ENCODE measurements around the gene PRSS27.

The PRSS27 gene

DNA sequence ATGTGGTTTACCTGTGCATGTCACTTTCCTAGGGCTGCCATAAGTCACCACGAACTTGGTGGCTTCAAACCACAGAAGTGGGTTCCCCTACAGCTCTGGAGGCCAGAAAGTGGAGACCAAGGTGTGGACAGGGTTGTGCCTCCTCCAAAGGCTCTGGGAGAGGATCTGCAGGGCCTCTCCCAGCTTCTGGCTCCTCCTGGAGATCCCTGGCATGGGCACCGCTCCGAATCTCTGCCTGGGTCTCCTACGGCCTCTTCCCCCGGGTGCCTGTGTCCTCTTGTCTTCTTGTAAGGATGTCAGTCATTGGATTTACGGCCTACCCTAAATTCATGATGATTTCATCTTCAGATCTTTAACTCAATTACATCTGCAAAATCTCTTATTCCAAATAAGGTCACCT lies 29.9 kb upstream of the PRSS27 start:
- no peak for DNase-seq

DNA sequence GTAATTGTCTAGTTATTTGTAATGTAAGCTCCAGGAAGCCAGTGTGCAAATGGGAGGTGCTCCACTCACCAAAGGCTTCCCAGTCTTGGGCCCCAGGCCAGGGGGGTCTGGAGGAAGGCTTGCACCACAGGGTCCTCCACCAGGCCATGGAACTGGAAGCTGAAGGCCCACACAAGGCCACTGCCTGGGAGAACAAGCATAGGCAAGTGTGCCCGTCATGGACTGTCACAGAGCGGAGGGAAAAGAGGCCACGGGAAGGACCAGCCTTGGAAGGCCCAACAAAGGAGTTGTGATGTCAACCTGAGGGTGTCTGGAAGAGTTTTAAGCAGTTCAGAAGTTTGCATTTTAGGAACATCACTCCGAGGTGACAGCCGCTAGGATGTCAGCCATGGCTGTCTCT lies 29.5 kb upstream of the PRSS27 start:
- no peak for DNase-seq

DNA sequence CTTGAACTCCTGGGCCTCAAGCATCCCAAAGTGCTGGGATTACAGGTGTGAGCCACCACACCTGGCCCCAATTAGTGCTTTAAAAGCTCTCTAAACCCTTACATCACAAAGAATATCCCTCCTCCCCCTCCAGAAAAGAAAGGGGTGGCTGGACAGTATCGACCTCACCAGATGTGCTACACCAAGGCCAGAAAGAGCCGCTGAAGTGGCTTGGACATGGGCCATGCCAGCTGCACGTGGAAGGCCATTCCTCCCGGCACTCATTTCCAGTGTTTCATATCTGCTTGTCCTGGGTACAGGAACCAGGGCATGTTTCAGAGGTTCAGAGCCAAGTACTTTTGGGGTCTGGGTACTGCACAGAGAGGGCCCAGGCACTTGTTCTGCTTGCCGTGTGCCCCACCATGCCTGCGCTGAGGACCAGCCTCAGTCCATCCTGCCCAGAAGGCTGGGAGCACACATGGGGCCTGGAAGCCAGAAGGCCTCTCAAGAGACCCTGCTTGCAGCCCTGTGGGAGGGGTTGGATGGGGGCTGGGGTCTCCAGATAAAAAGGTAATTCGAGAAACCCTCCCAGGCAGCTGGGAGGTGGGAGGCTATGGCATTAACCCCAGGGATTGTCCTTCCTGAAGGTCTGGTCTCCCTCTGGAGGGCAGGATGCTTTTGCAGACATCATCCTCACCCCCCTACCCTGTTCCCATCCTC lies 28.9 kb upstream of the PRSS27 start:
- no peak for DNase-seq

DNA sequence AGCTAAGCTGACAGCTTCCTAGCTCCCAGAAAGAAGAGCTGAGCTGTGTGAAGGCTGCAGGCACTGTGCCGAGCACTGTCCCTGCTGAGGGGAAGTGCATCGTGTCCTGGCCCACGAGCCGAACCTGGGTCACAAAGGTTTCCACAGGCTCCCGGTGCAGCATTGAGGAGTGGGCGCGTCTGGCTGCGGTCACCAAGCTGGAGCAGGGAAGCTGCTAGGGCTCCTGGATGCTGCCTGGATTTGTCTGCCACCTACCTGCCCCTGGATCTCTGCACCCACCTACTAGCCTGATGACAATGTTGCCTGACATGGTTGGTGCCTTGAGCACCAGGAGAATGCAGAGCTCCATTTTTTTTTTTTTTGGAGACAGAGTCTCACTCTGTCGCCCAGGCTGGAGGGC lies 25.9 kb upstream of the PRSS27 start:
- no peak for DNase-seq

DNA sequence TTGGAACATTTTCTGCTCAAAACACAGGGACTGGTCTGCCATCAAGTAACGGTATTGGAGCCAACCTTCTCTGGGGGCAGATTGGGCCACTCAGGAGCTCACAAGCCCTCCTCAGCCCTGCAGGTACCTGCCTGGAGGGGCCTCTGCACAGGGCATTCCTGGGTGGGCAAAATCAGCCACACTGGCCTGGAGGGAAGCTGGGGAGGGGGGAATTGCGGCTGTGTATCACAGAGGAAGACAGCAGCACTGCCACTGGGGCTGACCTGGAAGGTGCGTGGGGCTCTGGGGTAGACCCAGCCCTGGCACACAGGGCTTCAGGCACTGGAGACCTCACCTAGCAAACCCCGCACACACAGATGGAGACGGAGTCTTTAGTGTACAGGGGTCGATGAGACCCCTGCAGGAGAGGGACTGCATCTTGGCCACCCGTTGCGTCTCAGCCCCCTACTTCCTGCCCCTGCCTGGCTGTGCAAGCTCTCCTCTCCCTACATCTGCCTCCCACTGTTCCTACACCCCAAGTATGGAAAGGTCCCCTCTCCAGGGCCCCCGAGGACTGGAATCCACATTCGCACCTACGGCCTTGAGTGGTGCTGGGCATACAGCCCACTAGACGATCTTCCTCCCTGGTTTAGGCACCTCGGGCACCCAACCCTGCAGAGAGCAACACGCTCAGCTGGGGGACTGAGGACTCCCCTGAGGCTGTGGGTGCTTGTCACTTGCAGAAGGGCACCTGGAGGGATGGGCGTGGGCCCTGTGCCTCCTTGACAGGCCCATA lies 25.3 kb upstream of the PRSS27 start:
- no peak for DNase-seq

DNA sequence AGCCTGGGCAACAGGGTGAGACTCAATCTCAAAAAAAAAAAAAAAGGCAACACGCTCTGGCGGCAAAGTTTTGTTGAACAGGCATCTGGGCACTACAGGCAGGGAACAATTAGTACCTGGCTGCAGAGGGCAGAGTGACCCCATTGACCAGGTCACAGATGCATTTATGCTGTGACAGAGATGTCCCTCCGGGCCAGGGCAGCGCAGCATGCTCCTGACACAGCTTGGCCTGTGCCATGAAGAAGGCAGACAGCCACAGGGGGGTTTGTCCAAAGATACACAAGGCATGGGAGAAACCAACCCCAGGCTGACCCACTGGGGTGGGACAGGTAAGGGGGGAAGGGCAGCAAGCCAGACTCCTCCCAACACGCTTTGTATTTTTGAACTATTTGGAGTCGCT lies 24.7 kb upstream of the PRSS27 start:
- DNase-seq = no peak

DNA sequence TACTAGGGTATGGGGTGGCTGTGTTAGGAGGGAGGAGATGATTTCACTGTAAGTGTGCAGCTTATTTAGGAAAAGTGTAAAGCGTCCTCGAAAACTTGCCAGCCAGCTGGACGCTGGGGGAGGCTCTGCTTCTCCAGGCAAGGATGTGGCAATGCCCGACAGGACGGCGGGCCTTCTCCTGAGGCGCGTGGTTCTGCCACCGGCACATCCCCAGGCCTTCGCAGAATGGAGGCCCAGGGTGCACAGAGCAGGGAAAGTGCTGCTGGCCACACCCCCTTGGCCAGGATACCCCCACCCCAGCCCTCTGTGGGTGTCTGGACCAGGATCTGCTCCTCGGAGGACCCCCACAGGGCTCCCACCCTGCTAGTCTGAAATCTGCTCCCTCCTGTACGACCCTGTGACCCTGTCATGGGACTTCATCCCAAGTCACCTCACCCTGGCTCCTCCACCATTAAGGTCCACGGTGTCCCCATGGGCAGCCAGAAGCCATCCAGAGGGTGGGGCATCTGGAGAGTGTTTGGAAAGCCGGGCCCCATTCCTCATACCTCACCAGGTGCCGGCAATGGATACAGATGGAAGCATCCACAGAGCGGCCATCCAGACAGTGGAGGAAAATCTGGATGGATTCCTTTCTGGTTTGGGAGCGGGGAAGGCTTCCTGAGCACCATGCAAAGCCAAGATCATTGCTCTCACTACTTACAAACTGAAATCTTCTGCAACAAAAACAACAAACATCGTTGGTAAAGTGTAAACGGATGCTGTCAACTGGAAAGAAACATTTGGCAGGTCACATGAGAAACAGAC lies 23.2 kb upstream of the PRSS27 start:
- DNase-seq = no peak

DNA sequence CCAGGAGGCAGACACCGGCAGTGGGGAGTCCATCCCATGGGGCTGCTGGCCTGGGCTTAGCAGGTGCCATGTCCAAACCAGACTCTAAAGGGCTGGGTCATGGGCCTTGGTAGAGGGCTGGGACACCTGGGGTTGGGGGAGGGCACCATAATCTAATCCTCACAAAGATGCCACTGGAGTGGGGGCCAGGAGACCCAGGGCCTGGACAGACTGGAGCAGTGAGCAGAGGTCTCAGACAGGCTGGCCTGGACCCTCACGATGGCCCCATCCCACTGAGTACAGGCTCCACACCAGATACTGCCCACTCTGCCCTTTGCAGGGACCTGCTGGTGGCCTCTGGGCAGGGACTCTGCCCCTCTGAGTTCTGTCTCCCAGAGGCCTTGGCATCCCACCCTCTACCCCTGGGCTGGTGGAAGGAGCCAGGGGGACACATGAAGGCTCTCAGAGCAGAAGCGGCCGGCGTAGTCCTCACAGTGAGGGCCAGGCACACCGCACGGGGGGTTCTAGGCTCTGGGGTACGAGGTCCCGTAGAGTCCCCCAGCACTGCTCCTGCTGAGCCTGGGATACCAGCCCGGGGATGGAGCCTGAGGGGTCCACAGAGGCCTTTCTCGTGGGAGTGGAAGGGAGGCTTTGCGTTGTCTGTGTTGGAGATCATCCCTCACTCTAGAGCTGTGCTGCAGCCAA lies 22.4 kb upstream of the PRSS27 start:
- no peak for DNase-seq

DNA sequence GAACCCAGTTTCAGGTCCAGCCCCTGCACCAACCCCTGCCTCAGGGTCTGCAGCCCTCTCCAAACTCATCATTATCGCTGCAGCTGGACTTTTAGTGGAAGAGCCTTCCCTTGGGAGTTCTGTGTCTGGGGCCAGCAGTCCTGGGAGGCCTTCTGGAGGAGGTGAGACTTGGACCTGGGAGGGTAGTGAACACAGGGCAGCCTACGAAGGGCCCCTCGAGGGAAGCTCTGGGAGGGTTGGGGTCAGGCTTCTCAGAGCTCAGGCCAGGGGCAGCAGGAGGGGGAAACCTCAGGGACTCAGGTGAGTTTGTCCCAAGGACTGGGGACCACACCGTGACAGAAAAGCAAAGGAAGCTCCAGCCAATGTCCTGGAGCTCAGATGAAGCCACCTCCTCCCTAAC lies 21.1 kb upstream of the PRSS27 start:
- DNase-seq = no peak

DNA sequence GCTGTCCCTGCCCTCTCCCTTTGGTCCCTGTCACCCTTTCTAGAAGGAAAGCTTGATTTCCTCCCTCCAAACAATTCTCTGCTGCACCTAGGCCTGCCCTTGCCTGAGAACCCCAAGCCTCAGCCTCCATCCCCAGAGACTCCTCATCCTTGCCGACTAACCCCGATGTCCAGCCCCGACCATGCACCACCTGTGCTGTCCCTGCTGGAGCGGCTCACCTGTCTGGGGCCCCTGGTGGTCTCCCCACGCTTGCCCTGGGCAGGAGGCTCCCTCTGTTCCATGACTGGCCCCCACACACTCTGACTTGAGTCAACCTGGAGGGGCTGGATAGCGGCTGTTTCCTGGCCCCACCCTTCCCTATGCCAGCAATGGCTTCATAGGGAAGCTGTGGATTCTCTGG lies 20.5 kb upstream of the PRSS27 start:
- DNase-seq = no peak

DNA sequence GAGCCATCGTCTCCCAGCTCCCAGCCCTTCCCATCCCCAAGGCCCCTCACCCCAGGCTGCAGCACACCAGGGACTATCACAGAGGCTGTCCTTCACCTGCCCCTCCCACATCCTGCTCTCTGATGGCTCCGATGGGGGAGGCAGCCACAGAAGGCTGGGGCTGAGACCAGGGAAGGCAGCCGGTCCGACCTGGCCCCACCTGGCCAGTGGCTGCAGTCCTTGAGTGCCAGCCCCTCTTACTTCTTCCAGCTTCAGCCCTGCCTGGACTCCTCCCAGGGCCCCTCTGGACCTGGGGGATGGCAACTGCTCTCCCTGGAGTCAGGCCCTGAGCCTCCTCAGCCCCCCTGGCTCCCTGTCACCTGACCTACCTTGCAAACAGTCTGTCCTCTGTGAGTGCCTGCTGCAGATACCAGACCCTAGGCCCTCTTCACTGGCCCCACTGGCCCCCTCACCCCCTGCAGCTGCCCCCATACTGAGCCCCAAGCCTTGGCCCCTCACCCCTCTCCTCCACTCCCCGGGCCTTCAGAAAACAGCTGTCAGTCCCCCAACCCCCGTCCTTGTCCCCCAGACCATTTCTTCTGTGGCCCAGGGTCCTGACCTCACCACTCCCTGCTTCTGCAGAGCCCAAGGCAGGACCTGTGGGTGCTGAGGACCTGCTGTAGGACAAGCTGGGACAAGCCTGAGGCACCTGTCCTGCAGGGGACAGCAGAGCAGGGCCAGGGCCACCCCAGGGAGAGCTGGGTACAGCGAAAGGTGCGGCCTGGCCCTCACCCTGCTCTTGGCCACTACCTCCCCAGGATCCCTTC lies 19.8 kb upstream of the PRSS27 start:
- no peak for DNase-seq

DNA sequence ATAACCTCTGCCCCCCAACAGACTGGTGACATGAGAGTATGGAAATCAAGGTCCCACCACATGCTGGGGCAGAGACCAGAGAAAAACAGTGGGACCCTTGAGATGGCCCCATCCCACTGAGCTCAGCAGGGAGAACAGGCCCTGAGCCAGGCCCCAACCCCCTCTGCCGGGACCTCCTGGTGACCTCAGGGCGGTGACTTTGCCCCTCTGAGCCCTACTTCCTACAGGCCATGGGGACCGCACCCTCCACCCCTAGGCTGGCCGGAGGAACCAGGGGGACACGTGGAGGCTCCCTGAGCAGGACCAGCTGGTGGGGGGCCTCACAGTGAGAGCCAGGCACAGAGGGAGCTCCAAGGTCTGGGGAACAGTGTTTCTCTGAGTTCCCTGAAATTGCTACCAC lies 18.6 kb upstream of the PRSS27 start:
- no peak for DNase-seq

DNA sequence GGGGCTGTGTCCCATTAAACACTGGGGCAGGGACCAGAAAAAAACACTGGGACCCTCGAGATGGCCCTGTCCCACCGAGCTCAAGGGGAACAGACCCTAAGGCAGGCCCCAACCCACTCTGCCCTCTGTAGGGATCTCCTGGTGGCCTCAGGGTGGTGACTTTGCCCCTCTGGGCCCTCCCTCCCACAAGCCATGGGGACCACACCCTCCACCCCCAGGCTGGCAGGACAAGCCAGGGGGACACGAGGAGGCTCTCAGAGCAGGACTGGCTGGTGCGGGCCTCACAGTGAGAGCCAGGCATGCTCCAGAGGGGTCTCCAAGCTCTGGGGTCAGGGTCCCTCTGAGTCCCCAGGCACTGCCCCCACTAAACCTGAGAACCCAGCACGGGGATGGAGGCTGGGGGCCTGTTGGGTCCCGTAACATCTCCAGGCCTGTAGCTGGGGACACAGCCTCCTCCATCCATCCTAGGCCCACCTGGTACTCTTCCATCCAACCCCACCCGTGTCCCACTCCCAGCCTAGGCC lies 17.9 kb upstream of the PRSS27 start:
- DNase-seq = no peak

DNA sequence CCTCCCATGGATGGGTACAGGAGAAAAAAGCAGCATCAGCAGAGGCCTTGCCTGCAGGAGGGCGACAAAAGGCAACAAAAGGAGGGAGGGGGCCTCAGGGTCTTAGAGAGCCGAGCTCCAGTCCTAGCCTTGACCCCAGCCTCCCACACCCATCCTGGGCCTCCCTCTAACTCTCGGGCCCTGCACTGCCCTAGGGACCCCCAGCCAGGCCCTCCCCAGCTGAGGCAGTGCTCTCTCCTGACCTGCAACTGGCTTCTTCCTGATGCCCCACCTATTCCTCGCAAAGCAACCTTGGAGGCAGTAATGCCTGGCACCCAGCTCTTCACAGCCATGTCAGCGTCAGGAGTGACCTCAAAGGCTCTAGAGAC lies 17.2 kb upstream of the PRSS27 start:
- no peak for DNase-seq

DNA sequence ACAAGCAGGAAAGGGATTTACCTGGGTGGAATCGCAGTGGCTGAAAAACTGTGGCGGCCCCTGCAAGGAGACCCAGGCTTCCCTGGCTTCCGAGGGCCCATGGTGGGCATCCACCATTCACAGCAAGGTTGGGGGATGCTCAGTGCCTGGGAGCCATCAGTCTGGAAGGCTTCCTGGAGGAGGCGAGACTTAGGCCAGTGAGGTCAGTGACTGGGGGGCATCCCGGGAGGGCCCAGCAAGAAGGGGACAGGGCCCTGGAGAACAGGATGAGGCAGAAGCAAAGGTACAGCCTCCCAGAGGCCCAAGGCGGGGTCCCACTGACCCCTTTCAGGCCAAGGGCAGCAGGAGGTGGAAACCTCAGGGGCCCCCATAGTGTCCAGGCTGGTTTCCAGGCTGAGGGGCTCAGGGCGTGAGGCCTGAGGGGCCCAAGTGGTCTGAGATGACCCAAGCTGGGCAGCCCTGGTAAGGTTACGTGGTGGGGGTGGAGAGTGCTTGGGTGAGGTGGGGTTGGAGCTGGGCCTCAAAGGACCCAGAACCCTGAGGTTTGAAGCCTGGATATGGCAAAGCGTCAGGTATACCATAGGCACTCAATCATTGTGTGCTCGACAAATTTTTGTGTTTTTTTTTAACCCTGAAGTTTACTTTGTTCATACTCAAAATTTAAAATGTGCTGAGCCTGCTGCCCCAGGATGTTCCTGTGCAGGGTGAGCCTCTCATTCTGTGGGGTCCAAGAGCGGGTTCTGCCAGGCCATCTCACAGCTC lies 16.6 kb upstream of the PRSS27 start:
- no peak for DNase-seq

DNA sequence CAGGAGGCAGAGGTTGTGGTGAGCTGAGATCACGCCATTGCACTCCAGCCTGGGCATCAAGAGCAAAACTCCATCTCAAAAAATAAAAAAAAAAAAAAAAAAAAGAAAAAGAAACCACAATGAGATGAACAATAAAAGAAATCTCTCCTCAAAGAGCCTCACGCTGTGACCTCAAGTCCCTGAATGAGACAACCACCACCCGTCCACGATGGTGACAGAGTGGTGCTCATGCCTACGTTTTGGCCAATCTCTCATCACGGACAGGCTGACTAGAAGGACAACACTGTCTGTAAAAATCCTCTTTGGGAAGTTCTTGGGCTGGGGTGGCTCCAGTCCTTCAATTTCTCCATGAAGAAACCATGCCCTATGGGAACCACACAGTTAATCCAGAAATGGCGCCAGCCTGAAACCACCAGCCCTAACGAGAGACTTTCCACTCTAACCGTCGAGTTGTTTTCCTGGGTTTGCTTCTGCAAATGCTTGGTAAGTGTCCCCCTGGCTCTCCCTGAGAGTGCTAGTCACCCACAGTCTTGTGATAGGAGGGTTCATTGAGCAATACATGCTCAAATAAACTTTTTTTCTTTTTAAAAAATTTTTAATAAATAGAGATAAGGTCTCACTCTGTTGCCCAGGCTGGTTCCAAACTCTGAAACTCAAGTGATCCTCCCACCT lies 15.0 kb upstream of the PRSS27 start:
- DNase-seq = no peak

DNA sequence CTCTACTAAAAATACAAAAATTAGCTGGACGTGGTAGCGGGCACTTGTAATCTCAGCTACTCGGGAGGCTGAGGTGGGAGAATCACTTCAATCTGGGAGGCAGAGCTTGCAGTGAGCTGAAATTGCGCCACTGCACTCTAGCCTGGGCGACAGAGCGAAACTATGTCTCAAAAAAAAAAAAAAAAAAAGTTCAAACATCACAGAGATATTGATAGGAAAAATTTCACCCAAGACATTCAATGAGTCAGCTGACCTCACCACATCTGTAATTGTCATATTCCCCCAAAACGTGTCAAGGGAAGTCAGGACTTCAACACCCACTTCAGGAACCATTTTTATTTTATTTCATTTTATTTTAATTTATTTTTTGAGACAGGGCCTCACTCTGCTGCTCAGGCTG lies 8.0 kb upstream of the PRSS27 start:
- DNase-seq = no peak

DNA sequence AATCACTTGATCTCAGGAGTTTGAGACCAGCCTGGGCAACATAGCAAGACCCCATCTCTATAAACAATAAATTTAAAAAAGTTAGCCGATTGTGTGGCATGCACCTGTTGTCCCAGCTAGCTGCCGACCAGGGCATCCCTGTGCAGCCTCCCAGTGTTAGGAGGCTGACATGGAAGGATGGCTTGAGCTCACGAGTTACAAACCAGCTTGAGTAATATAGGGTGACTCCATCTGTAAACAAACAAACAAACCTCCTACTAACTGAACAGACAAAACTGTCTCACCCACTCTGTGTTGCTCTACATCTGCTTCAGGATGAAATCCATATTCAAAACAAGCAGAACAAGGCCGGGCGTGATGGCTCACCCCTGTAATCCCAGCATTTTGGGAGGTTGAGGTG lies 6.9 kb upstream of the PRSS27 start:
- no peak for DNase-seq

DNA sequence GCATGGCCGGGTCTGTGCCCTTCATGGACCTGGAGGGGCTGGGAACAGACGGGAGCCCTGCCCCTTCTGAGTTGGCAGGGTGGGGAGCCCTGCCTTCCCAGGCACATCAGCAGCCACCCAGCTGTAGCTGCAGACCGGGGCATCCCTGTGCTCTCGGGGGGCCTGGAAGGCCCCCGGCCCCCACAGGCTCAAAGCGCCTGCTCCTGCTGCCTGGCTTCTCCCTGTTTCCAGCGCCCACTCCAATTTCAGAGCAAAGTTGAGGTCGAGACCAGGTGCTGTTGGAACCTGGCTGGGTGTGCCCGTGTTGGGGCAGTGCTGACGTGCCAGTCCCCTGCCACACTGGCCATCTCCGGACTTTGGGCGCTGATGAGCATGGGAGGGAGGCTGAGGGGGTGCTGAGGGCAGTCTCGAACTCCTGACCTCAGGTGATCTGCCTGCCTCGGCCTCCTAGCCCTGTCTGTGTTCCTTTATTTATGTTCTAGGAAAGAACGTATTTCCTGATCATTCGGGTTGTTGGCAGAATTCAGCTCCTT lies 4.9 kb upstream of the PRSS27 start:
- no peak for DNase-seq

DNA sequence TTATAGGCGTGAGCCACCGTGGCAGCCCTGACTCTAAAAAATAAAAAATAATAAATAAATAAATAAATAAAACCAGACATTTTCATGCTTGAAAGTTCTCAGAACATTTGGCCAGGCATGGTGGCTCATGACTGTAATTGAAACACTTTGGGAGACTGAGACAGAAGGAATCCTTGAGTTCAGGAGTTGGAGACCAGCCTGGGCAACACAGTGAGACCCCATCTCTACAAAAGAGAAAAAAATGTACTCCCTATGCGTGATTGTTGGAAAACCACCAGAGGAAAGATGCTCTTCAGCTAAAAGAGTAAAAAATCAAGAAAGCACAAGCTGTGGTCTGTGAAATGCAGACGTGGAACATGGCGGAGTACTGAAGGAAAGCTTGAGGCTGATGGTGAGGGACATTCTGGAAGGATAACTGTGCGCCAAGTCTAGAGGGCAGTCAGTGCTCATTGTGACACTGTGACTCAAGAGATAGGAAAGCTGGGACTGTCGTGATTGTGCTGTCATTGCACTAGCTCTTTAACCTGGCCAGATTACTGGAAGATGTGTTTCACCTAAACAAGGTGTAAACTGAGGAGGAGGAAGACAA lies 4.2 kb upstream of the PRSS27 start:
- DNase-seq = no peak
